ENCODE data around the gene BMPER.

GRCh38 chr7:33916357-33917081 is 11.2 kb downstream of the BMPER start:
- no peak for TF ChIP-seq CTCF (IDR thresholded peaks at IDR 0.05)
- no peak for TF ChIP-seq POLR2A (IDR thresholded peaks at IDR 0.05)

All from testis (tissue), 2 donors.